Measurements from ENCODE around the gene USP24. TPM values are rescaled to one million over a fixed set of nuclear protein-coding genes. Genes with fewer than 3 reads are reported as not detected.
"Not testable (repeated sequence)": the region's sequence is repeated elsewhere in the genome, so short reads cannot be mapped to it uniquely, and the experiment has no call there.

Gene USP24
- polyA plus RNA-seq, 1 experiment, result 8.4 TPM

GRCh38 chr1:55117941-55118340 is 97.2 kb downstream of the USP24 start:
- Histone ChIP-seq H3K4me3 (ENCODE audit: low read depth, low read length) (no peak overlapping the region), H3K27me3 (ENCODE audit: control insufficient read depth, insufficient read depth, low read length) (no peaks in the 10 kb centered on the region), H3K36me3 (ENCODE audit: control insufficient read depth, insufficient read depth, low read length) (peaks cover 12% of the 10 kb centered on the region)
- ChIA-PET POLR2A (no interaction called here), CTCF (no interaction called here)
- TF ChIP-seq CTCF (IDR thresholded peaks at IDR 0.05; ENCODE audit: insufficient read depth, low read depth, low read length), result no peak
- no peak for DNase-seq (ENCODE audit: low read depth)

GRCh38 chr1:55109005-55109404 is 106.2 kb downstream of the USP24 start:
- CTCF ChIA-PET; H3K36me3 ChIP-seq (ENCODE audit: control insufficient read depth, insufficient read depth, low read length); H3K4me3 ChIP-seq (ENCODE audit: low read depth, low read length); DNase-seq (ENCODE audit: low read depth); H3K27me3 ChIP-seq (ENCODE audit: control insufficient read depth, insufficient read depth, low read length); POLR2A ChIA-PET: not testable (repeated sequence)

GRCh38 chr1:55107101-55107500 is 108.1 kb downstream of the USP24 start:
- no peak for DNase-seq (ENCODE audit: low read depth)
- ChIA-PET POLR2A (no interaction called here), CTCF (interaction anchor here (0.6 to 1.8 kb wide), 2 partner anchors 14 to 292 kb away, joined by 3 to 5 read pairs; no protein-coding TSS in a partner anchor)
- no peaks in the 10 kb centered on the region for H3K27me3 ChIP-seq (ENCODE audit: control insufficient read depth, insufficient read depth, low read length)
- no peak overlapping the region for H3K4me3 ChIP-seq (ENCODE audit: low read depth, low read length)
- H3K36me3 ChIP-seq (ENCODE audit: control insufficient read depth, insufficient read depth, low read length), result peaks cover 13% of the 10 kb centered on the region
- no peak for TF ChIP-seq CTCF (IDR thresholded peaks at IDR 0.05; ENCODE audit: insufficient read depth, low read depth, low read length)

GRCh38 chr1:55103891-55104290 is 111.3 kb downstream of the USP24 start:
- Histone ChIP-seq H3K27me3 (ENCODE audit: control insufficient read depth, insufficient read depth, low read length) (no peaks in the 10 kb centered on the region), H3K36me3 (ENCODE audit: control insufficient read depth, insufficient read depth, low read length) (peaks cover 13% of the 10 kb centered on the region), H3K4me3 (ENCODE audit: low read depth, low read length) (no peak overlapping the region)
- no peak for TF ChIP-seq CTCF (IDR thresholded peaks at IDR 0.05; ENCODE audit: insufficient read depth, low read depth, low read length)
- CTCF ChIA-PET, result no interaction called here
- POLR2A ChIA-PET, result no interaction called here
- no peak for DNase-seq (ENCODE audit: low read depth)

GRCh38 chr1:55095095-55095494 is 120.1 kb downstream of the USP24 start:
- H3K27me3 ChIP-seq (ENCODE audit: control insufficient read depth, insufficient read depth, low read length), result no peaks in the 10 kb centered on the region
- DNase-seq (ENCODE audit: low read depth), result no peak
- ChIA-PET CTCF (no interaction called here), POLR2A (no interaction called here)
- H3K4me3 ChIP-seq (ENCODE audit: low read depth, low read length), result no peak overlapping the region
- TF ChIP-seq CTCF (IDR thresholded peaks at IDR 0.05; ENCODE audit: insufficient read depth, low read depth, low read length), result no peak
- H3K36me3 ChIP-seq (ENCODE audit: control insufficient read depth, insufficient read depth, low read length), result peaks cover 10% of the 10 kb centered on the region

GRCh38 chr1:55092475-55092874 is 122.7 kb downstream of the USP24 start:
- no peak for TF ChIP-seq CTCF (IDR thresholded peaks at IDR 0.05; ENCODE audit: insufficient read depth, low read depth, low read length)
- Histone ChIP-seq H3K36me3 (ENCODE audit: control insufficient read depth, insufficient read depth, low read length) (peaks cover 14% of the 10 kb centered on the region), H3K27me3 (ENCODE audit: control insufficient read depth, insufficient read depth, low read length) (no peaks in the 10 kb centered on the region), H3K4me3 (ENCODE audit: low read depth, low read length) (no peak overlapping the region)
- POLR2A ChIA-PET, result no interaction called here
- CTCF ChIA-PET, result interaction anchor here (1.6 kb wide), 1 partner anchor 21 kb away, joined by 4 read pairs; no protein-coding TSS in a partner anchor
- DNase-seq (ENCODE audit: low read depth), result no peak
